Measurements from ENCODE around the gene PRKACA.

GRCh38 chr19:14135985-14136508 is 18.5 kb upstream of the PRKACA start:
- no peak for TF ChIP-seq CTCF (IDR thresholded peaks at IDR 0.05)
- no peak for TF ChIP-seq POLR2A (IDR thresholded peaks at IDR 0.05)
